Stimulated activated CD8-positive, alpha-beta memory T cell treated with anti-CD3 and anti-CD28 coated beads, Interleukin-4, amount 100 ng/mL, for 1 hour (primary cell): Measurements from ENCODE around the gene SLC2A1.

Source experiments
- DNase-seq, 2 donors: peaks; one replicate each; pipeline ENCODE4 v3.0.0-alpha.2; 2020; ENCODE audit warnings: low read depth in 2 of 2, low spot score in 1 of 2

SLC2A1 gene

DNA sequence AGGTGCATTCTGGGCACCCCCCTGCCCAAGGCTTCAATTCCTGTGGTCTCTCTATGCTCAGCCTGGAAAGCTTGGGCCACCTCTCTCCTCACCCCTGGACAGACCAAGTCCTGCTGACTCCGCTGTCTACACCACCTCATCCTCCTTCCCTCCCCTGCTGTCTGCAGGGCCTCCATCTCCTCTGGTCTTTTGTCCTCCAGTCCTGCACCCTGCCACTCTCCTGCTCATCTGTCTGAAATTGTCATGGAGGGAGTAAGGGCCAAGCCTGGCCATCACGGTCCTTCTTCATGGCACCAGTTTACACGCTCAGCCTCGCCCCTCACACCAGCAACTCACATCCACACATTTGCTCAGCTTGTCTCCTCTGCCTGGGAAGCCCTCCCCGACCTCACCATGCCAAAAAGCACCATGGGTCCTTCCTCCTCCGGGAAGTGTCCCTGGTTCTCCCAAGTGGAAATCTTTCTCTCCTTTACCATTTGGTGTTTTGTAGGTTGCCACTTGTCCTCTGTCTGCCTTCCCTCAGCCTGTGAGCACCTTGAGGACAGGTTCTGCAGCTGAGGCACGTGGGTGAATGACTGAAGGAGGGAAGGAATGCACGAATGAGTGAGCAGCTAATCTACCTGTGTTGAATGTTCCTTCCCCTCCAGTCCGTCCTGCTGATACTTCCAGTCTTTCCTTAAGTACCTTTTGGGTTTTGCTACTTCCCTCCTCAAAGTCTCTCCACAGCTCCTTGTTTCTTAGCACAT, 2.1 kb upstream of the SLC2A1 start:
- DNase-seq = no peak

GRCh38 chr1:42960122-42960390, 1.4 kb upstream of the SLC2A1 start:
- no peak for DNase-seq

- DNase-seq = no peak
Measured at GRCh38 chr1:42957880-42958487, 684 bp downstream of the SLC2A1 start.

DNA sequence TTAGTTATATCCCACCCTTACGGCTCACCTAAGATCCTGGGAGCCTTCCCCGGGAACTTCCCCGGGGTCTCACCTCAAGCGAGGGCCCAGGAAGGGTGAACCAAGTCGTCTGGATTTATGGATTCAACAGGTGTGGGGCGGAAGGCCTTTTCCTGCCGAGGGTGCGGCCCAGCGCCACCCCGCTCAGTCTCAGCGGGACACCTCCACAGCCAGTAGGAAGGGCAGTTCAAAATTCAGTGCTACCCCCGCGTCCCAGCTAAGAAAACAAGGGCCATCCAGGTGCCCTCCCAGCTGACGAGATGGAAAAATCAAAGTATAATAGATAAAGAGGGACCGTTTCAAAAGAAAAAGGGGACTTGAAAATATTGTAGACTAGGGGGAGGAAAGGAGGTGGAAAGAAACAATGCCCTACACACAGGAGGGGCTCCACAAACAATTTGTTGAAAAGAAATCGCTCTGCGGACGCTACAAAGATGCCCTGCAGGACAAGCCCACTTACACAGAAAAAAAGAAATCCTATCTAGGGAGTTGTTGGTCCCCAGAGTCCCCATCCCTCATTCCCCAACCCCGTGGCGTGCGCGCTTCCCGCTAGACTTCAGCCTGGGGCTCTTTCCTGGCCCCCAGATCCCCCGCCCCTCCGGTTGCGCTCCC, 1.3 kb downstream of the SLC2A1 start:
- no peak for DNase-seq

DNA sequence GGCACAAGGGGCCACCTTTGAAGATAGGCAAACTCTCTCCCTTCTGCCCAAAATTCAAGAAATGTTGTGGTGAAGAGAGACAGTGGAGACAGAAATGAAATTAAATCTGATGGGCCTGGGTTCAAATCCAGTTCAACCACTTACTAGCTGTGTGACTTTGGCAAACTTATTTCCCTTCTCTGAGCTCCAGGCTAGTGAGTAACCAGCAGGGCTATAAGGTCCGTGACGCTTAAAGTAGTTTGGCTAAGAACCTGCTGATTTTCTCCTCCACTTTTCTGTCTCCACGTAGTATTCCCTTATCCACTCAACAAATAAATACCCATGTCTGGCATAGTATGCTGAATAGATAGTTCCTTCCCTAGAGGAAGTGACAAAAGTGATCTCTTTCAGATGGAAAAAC, 1.9 kb downstream of the SLC2A1 start:
- DNase-seq = no peak

- DNase-seq = no peak
Measured at GRCh38 chr1:42955311-42956063, 3.2 kb downstream of the SLC2A1 start.

DNA sequence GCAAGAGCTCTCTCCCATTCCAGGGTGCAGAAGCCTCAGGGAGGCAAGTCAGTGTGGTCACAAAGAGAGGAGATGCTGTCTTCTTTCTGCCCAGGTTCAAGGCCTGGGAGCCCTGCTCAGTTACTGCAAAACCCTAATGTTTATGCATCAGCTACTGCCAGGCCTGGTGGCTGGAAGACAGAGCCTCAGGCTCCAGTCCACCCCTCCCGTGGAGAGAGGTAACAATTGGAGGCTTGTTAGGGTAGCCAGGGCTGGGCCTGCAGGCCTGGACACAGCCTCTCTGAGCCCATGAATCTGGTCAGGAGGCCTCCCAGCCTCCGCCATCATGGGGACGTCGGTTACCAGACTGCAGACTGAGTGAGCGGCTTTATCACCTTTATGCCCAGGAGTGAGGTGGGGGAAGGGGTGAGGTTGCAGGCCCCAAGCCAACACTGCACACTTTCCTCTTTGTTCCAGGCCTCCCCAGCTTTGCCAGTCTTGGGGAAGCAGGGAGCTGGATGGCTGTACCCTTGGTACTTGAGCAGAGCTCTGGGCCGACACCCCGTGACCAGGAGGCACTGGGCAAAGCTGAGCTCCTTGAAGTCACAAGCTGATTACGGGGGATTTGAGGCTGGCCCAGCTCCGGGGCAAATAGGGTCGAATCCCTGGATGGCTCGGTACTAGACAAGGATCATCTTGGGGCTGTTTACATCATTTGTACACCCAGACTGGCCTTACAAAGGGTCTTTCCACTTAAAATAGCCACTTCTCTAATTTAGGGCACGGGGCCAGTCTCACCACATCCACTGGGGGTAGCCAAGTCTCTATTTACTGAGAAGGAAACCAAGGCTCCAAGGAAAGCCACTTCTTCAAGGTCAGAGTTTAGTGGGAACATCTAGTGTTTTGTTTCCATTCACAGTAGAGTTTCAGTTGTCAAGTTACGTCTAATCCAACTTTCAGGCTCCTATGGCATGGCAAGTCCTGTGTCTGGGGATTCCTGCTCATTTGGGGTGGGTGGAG, 5.2 kb downstream of the SLC2A1 start:
- DNase-seq = no peak

DNA sequence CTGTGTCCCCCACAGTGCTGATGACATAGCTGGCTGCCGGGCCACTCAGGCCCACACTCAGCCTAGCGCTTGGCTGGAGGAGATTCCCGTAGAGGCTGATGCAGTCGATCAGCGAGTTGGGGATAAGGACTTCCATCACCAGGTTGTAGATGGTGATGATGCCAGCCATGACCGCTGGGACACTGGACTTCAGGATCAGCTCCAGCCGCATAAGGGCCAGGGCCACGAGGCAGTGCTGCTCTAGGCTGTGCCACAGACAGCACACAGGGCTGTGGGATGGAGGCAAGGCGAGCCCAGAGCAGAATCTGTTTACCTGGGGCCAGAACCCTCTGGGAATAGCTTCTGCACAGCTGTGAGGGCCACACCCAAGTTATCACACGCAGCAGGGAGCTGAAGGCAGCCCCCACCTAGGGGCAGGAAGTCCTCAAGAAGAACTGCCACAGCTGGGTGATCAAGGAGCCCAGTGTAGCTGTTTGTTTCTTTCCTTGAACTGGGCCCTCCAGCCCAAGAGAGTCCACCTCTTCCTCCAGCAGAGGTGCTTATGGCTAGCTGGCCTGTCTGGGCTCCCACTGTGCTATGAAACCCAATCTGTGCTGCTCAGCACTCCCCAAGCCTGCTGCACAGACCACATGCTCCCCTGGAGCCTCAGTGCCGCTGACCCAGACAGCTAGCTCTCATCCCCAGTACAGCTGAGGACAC, 6.2 kb downstream of the SLC2A1 start:
- no peak for DNase-seq

- no peak for DNase-seq
Measured at GRCh38 chr1:42951588-42951987, 7.1 kb downstream of the SLC2A1 start.

GRCh38 chr1:42950116-42950481, 8.6 kb downstream of the SLC2A1 start:
- DNase-seq = no peak

DNA sequence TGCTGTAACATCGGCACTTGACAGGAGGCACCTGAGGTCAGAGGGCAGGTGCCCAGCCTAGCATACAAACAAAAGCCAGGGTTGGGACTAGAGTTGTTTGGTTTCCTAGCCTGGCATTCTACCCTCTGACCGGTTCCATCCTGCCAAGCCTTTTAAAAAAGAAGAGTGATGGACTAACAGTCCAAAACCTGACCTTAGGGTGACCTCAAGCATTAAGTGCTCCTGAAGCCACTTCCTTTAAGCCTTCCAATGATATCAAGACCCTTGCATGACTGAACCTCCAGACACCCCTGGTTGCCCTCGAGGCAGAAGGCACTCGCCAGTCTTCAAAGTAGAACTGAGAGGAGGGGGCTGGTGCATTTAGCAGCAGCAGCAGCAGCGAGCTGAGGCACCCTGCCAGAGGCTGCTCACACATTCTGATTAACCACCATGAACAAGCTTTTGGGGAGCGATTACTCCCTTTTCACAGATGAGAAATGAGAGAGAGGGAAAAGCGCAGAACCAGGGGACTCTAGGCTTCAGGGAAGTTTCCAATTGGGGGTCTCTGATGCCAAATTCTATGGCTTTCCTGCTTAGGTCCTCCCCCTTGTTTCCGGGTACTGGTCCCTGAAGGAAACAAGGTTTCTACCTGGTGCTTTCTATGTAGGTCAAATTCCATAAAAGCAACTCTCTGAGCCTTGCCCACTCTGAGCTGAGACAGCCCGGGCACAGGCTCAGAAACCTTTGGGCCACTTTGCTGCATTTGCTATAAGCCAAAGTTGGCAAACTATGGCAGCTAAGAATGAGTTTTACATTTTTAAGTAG, 9.2 kb downstream of the SLC2A1 start:
- DNase-seq = no peak

DNA sequence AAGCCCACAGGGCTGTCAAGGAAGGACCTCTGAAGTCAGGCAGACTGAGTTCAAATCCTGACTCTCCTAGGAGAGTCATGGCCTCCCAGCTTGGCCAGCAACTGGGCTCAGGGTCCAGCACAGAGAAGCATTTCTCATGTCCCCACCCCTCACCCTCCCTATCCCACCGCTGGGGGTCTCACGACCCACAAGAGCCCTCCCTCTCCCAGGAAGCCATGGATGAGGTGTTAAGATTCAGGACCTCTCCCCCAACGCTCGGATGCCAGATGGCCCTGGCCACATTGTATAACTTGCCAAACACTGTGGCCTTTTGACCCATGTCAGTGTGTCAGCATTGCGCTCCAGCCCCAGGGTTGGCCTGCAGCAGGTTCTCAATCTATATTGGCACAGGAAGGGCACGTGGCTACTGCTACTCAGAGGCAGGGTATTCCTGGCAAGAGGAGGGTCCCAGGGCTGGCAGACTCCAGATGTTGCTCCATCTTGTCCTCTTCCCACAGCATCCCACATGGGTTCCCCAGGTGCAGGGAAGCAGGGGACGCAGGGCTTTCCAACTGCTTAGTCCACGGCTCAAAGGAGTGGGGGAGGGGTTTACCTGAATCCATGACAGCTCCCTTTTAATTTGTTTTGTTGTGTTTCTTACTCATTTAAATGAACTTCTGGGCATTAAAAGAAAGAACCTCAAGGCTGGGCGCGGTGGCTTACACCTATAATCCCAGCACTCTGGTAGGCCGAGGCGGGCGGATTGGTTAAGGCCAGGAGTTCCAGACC, 10.5 kb downstream of the SLC2A1 start:
- no peak for DNase-seq

GRCh38 chr1:42947117-42947516, 11.6 kb downstream of the SLC2A1 start:
- DNase-seq = no peak

GRCh38 chr1:42946120-42946898, 12.4 kb downstream of the SLC2A1 start:
- no peak for DNase-seq

- no peak for DNase-seq
Measured at GRCh38 chr1:42945164-42945563, 13.5 kb downstream of the SLC2A1 start.

GRCh38 chr1:42944246-42944928, 14.3 kb downstream of the SLC2A1 start:
- no peak for DNase-seq

- DNase-seq = no peak
Measured at GRCh38 chr1:42943728-42944127, 14.9 kb downstream of the SLC2A1 start.
